GM12878 (cell line): Measurements from ENCODE around the gene VSTM2B. TPM values are rescaled to one million over a fixed set of nuclear protein-coding genes. Genes with fewer than 3 reads are reported as not detected.

Source experiments
- ATAC-seq: fragments of 200-7000 bp; cut with Tn5 transposase; 3 replicates; pipeline ENCODE4 v1.9.1; 2020; ENCODE audit warnings: mild to moderate bottlenecking, moderate library complexity
- BruUV-seq: library from RNA; stranded (reverse); fragments of 400-500 nt; replicated peaks from 2 replicates; lab custom pipeline; 2021; lab: Mats Ljungman, UMichigan
- CTCF ChIA-PET: fragments of 300-600 bp; sonication (Branson Sonifier 250); formaldehyde crosslinking; extraction: SDS; loops from one replicate; lab custom pipeline; 2021; ENCODE audit warnings: inconsistent platforms; lab: Yijun Ruan, JAX
- POLR2A ChIA-PET: fragments of 350-600 bp; formaldehyde crosslinking; extraction: SDS; loops from one replicate; lab custom pipeline; 2021; ENCODE audit warnings: inconsistent platforms; lab: Charles Lee
- RAD21 ChIA-PET: fragments of 300-600 bp; sonication (Branson Sonifier 250); formaldehyde crosslinking; loops from one replicate; lab custom pipeline; 2023; ENCODE audit warnings: antibody characterized with exemption; ENCODE audit not compliant: unreplicated experiment; lab: Charles Lee
- SMC1A ChIA-PET: fragments of 300-600 bp; sonication (Branson Sonifier 250); formaldehyde crosslinking; loops from one replicate; lab custom pipeline; 2023; ENCODE audit not compliant: unreplicated experiment, uncharacterized antibody; lab: Charles Lee
- DNase-seq: peaks from one replicate; pipeline ENCODE4 v3.0.0-alpha.2; 2011; ENCODE audit warnings: low read depth, low spot score
- FAIRE-seq: peaks from 3 replicates; lab custom pipeline; 2011; peaks lifted over from hg19 to GRCh38; lab: Jason Lieb, UNC
- H2AFZ ChIP-seq: 2 replicates; pipeline ENCODE4 v1.6.0; 2011; ENCODE audit warnings: low read depth, low read length, control low read depth; ENCODE audit not compliant: control insufficient read depth
- H3K27ac ChIP-seq: 2 replicates; pipeline ENCODE4 v1.5.1; 2011; ENCODE audit warnings: control low read depth; ENCODE audit not compliant: control insufficient read depth, insufficient read depth
- H3K27me3 ChIP-seq, 2 experiments: replicated peaks in 1 of 2; 2 replicates each; pipeline versions ENCODE4 v1.6.0 to v1.6.1; 2011; ENCODE audit warnings: low read length in 1 of 2; ENCODE audit not compliant: control insufficient read depth in 2 of 2, insufficient read depth in 2 of 2
- H3K36me3 ChIP-seq, 2 experiments: 2 replicates each; pipeline ENCODE4 v1.5.1; 2011; ENCODE audit warnings: low read length in 1 of 2; ENCODE audit not compliant: control insufficient read depth in 2 of 2, insufficient read depth in 2 of 2
- H3K4me1 ChIP-seq: 2 replicates; pipeline ENCODE4 v1.6.1; 2011; ENCODE audit warnings: mild to moderate bottlenecking, low read length, moderate library complexity, mixed read lengths; ENCODE audit not compliant: control insufficient read depth, insufficient read depth
- H3K4me2 ChIP-seq: 2 replicates; pipeline ENCODE4 v1.6.0; 2011; ENCODE audit warnings: control low read depth; ENCODE audit not compliant: control insufficient read depth, insufficient read depth
- H3K4me3 ChIP-seq: fragments of 200-600 bp; sonication (generic); 2 replicates; pipeline ENCODE4 v1.5.1; 2016
- H3K79me2 ChIP-seq: 2 replicates; pipeline ENCODE4 v1.6.0; 2011; ENCODE audit warnings: low read length; ENCODE audit not compliant: control insufficient read depth, insufficient read depth
- H3K9ac ChIP-seq: 2 replicates; pipeline ENCODE4 v1.8.0; 2011; ENCODE audit warnings: low read length, control low read depth, mixed read lengths; ENCODE audit not compliant: control insufficient read depth, insufficient read depth
- H3K9me3 ChIP-seq: replicated peaks from 3 replicates; pipeline ENCODE4 v1.5.1; 2011; ENCODE audit warnings: mild to moderate bottlenecking, low read length; ENCODE audit not compliant: control insufficient read depth, insufficient read depth
- H4K20me1 ChIP-seq: 2 replicates; pipeline ENCODE4 v1.6.0; 2011; ENCODE audit not compliant: control insufficient read depth, insufficient read depth
- EP300 ChIP-seq, 2 experiments: fragments of 150-350 bp in 1 of 2; IDR thresholded peaks; 2 replicates each; pipeline ENCODE4 v1.6.1; 2011 to 2012; ENCODE audit warnings: low read depth in 2 of 2, low read length in 2 of 2, borderline replicate concordance in 1 of 2, improper control_type of control experiment in 1 of 2, inconsistent platforms in 1 of 2; ENCODE audit not compliant: control insufficient read depth in 1 of 2
- HDGF ChIP-seq: fragments of 450-650 bp; IDR thresholded peaks from 2 replicates; pipeline ENCODE4 v1.6.1; 2016; ENCODE audit warnings: antibody characterized with exemption
- LARP7 ChIP-seq: fragments of 450-650 bp; IDR thresholded peaks from 2 replicates; pipeline ENCODE4 v1.6.1; 2017; ENCODE audit warnings: mild to moderate bottlenecking
- MAX ChIP-seq: IDR thresholded peaks from 2 replicates; pipeline ENCODE4 v1.6.1; 2012; ENCODE audit warnings: low read depth, low read length, improper control_type of control experiment
- NR2F1 ChIP-seq: fragments of 450-650 bp; conservative IDR thresholded peaks from 2 replicates; pipeline ENCODE4 v1.6.1; 2017; ENCODE audit warnings: mild to moderate bottlenecking
- PAX5 ChIP-seq: IDR thresholded peaks from 2 replicates; pipeline ENCODE4 v1.6.1; 2011; ENCODE audit warnings: low read depth, low read length, borderline replicate concordance
- POLR2A ChIP-seq: IDR thresholded peaks from 2 replicates; pipeline ENCODE4 v1.6.1; 2011; ENCODE audit warnings: low read depth, mild to moderate bottlenecking, low read length
- WGBS: methylation state at CpG from one replicate; pipeline ENCODE4 v1.1.6; 2016; ENCODE audit warnings: low lambda C conversion rate; ENCODE audit not compliant: insufficient replicate concordance, insufficient coverage; ENCODE audit errors: missing lambda C conversion rate; 5-methylcytosine and 5-hydroxymethylcytosine counted together
- in situ Hi-C: fragments of 300-500 bp; cut with MboI; formaldehyde crosslinking; loops from 9 replicates; pipeline ENCODE4 v1.14.3; 2018; ENCODE audit warnings: mixed read lengths
- intact Hi-C: fragments of 100-400 bp; cut with micrococcal nuclease; formaldehyde crosslinking; loops from one replicate; pipeline ENCODE4 v1.14.2; 2022; ENCODE audit not compliant: unreplicated experiment
- polyA plus RNA-seq, 11 experiments: library from polyadenylated mRNA; depleted of rRNA in 4 of 11; unstranded in 6 of 11; stranded (reverse) in 5 of 11; fragments of >200 nt; fragmentation: Nextera tagmentation in 4 of 11; fragmentation: Illumina TruSeq in 1 of 11; extraction: Ambion mirVana in 4 of 11; extraction: Trizol in 1 of 11; gene quantifications; 1 replicate in 1 of 11; 2 replicates in 10 of 11; pipeline versions ENCODE4 v1.2.1 to v1.2.3, GENCODE V29; 2011 to 2016; ENCODE audit warnings: inconsistent platforms in 2 of 11, missing spikeins in 2 of 11, low read depth in 1 of 11
- total RNA-seq, 4 experiments: library from RNA; depleted of rRNA in 3 of 4; stranded (reverse); fragments of >200 nt in 3 of 4; fragmentation: Illumina TruSeq in 1 of 4; extraction: Trizol in 1 of 4; gene quantifications; 2 replicates each; pipeline versions ENCODE4 v1.2.1 to v1.2.3, GENCODE V29; 2013 to 2021

The VSTM2B gene
- total and polyA plus RNA-seq, 10 of the 15 experiments (the other 5 are each of a cell fraction or from before 2014, with no cell fraction given): not detected

GRCh38 chr19:29548483-29549085 lies 22.8 kb downstream of the VSTM2B start:
- in situ Hi-C loops (no loop called here), intact Hi-C loops (no loop called here)
- ChIA-PET SMC1A (no interaction called here), POLR2A (no interaction called here), RAD21 (no interaction called here), CTCF (no interaction called here)
- Histone ChIP-seq H3K79me2 (no peaks in the 10 kb centered on the region), H3K27me3 (no peaks in the 10 kb centered on the region), H3K36me3 (no peaks in the 10 kb centered on the region), H2AFZ (no peak overlapping the region), H3K4me3 (no peak overlapping the region), H3K4me1 (no peaks in the 10 kb centered on the region), H3K27ac (no peak overlapping the region), H3K4me2 (no peak overlapping the region), H3K9me3 (no peaks in the 10 kb centered on the region; the same call in 2 of the 3 replicates), H3K9ac (no peak overlapping the region), H4K20me1 (no peaks in the 10 kb centered on the region)
- FAIRE-seq: no peak
- no TSS peak for BruUV-seq
- ATAC-seq: no peak
- WGBS: 26% methylated on average over 9 of the region's 9 CpGs
- no peak for DNase-seq
- TF ChIP-seq EP300 (IDR thresholded peaks at IDR 0.05; ENCODE audit: borderline replicate concordance in 1 of 2, control insufficient read depth in 1 of 2, low read depth in 2 of 2, low read length in 2 of 2) (no peak), PAX5 (no peak), MAX (no peak), HDGF (no peak), POLR2A (no peak), LARP7 (no peak), NR2F1 (no peak)
